HCT116 (cell line): Measurements from ENCODE around the gene NFASC. TPM values are rescaled to one million over a fixed set of nuclear protein-coding genes. Genes with fewer than 3 reads are reported as not detected.

Experiments
- ATAC-seq: fragments of 200-7000 bp; cut with Tn5 transposase; 2 replicates; pipeline ENCODE4 v1.9.1; 2020; ENCODE audit warnings: mild to moderate bottlenecking, moderate library complexity
- BruUV-seq: library from RNA; stranded (reverse); fragments of 400-500 nt; replicated peaks from 2 replicates; lab custom pipeline; 2021; lab: Mats Ljungman, UMichigan
- CTCF ChIA-PET: fragments of 300-600 bp; sonication (Branson Sonifier 250); formaldehyde crosslinking; loops from one replicate; lab custom pipeline; 2021; ENCODE audit warnings: antibody characterized with exemption; lab: Charles Lee
- POLR2A ChIA-PET: fragments of 300-600, 350-600 bp; sonication (Branson Sonifier 250); formaldehyde crosslinking; loops from one replicate; lab custom pipeline; 2021; ENCODE audit warnings: antibody characterized with exemption; lab: Charles Lee
- RAD21 ChIA-PET, 2 experiments: fragments of 300-600 bp; sonication (Branson Sonifier 250); formaldehyde crosslinking; loops; one replicate each; lab custom pipeline; 2023; ENCODE audit warnings: low total read pairs in 2 of 2; ENCODE audit not compliant: uncharacterized antibody in 2 of 2, unreplicated experiment in 2 of 2, low non-redundant PET in 1 of 2; lab: Charles Lee
- DNase-seq: peaks from one replicate; pipeline ENCODE4 v3.0.0-alpha.2; 2010; ENCODE audit warnings: low read depth, low spot score
- H2AFZ ChIP-seq: fragments of 200-600 bp; shearing (Covaris generic), sonication (generic); 2 replicates; pipeline ENCODE4 v1.6.1; 2017; ENCODE audit warnings: low read depth, mixed run types, mixed read lengths, antibody characterized with exemption, low read length; ENCODE audit not compliant: poor library complexity, severe bottlenecking
- H3K27ac ChIP-seq: 2 replicates; pipeline ENCODE4 v1.5.1; 2012; ENCODE audit warnings: low read depth, low read length
- H3K27me3 ChIP-seq: fragments of 200-600 bp; sonication (generic); 2 replicates; pipeline ENCODE4 v1.6.1; 2016; ENCODE audit warnings: mixed run types, low read length, mixed read lengths; ENCODE audit not compliant: insufficient read depth
- H3K36me3 ChIP-seq, 2 experiments: fragments of 200-500 bp in 1 of 2; fragments of 200-600 bp in 1 of 2; sonication (Bioruptor generic) in 1 of 2; sonication (generic) in 1 of 2; 2 replicates each; pipeline versions ENCODE4 v1.5.1 to v1.6.1; 2014 to 2016; ENCODE audit warnings: low read length in 2 of 2, inconsistent platforms in 1 of 2, mixed read lengths in 1 of 2, mixed run types in 1 of 2; ENCODE audit not compliant: insufficient read depth in 2 of 2, control insufficient read depth in 1 of 2
- H3K4me1 ChIP-seq, 2 experiments: fragments of 200-600 bp in 1 of 2; sonication (generic) in 1 of 2; 2 replicates each; pipeline versions ENCODE4 v1.5.1 to v1.6.1; 2012 to 2017; ENCODE audit warnings: low read length in 2 of 2, inconsistent platforms in 1 of 2, mild to moderate bottlenecking in 1 of 2, mixed read lengths in 1 of 2, mixed run types in 1 of 2, moderate library complexity in 1 of 2; ENCODE audit not compliant: insufficient read depth in 2 of 2, control insufficient read depth in 1 of 2
- H3K4me2 ChIP-seq: fragments of 200-600 bp; sonication (generic); 2 replicates; pipeline ENCODE4 v1.6.1; 2017; ENCODE audit warnings: mixed run types, low read length, mixed read lengths
- H3K4me3 ChIP-seq, 2 experiments: fragments of 200-600 bp in 1 of 2; sonication (generic) in 1 of 2; replicated peaks in 1 of 2; 2 replicates each; pipeline ENCODE4 v1.5.1; 2011 to 2016; ENCODE audit warnings: low read length in 2 of 2, control low read depth in 1 of 2, low read depth in 1 of 2, mild to moderate bottlenecking in 1 of 2, mixed read lengths in 1 of 2, mixed run types in 1 of 2
- H3K79me2 ChIP-seq: fragments of 200-600 bp; sonication (generic); 2 replicates; pipeline ENCODE4 v1.6.1; 2017; ENCODE audit warnings: mild to moderate bottlenecking, mixed run types, low read length, moderate library complexity, mixed read lengths; ENCODE audit not compliant: insufficient read depth
- H3K9ac ChIP-seq: fragments of 200-600 bp; sonication (generic); 2 replicates; pipeline ENCODE4 v1.6.1; 2016; ENCODE audit warnings: low read length, mixed read lengths
- H3K9me2 ChIP-seq: fragments of 200-600 bp; sonication (generic), shearing (Covaris generic); 2 replicates; pipeline ENCODE4 v1.6.1; 2017; ENCODE audit warnings: mixed run types, mild to moderate bottlenecking, moderate library complexity; ENCODE audit not compliant: insufficient read depth
- H3K9me3 ChIP-seq, 2 experiments: fragments of 200-500 bp in 1 of 2; fragments of 200-600 bp in 1 of 2; sonication (Bioruptor generic) in 1 of 2; sonication (generic) in 1 of 2; 2 replicates each; pipeline ENCODE4 v1.6.1; 2014 to 2017; ENCODE audit warnings: low read length in 2 of 2, mixed read lengths in 2 of 2, inconsistent platforms in 1 of 2, low read depth in 1 of 2, mild to moderate bottlenecking in 1 of 2, mixed run types in 1 of 2, moderate library complexity in 1 of 2; ENCODE audit not compliant: control insufficient read depth in 1 of 2, insufficient read depth in 1 of 2
- H4K20me1 ChIP-seq: fragments of 200-600 bp; sonication (generic), shearing (Covaris generic); 2 replicates; pipeline ENCODE4 v1.6.1; 2017; ENCODE audit warnings: mixed run types, mild to moderate bottlenecking, moderate library complexity; ENCODE audit not compliant: insufficient read depth
- ATF3 ChIP-seq: IDR thresholded peaks from 2 replicates; pipeline ENCODE4 v1.6.1; 2012
- CEBPB ChIP-seq: IDR thresholded peaks from 2 replicates; pipeline ENCODE4 v1.6.1; 2012; ENCODE audit warnings: low read depth
- CTCF ChIP-seq, 3 experiments: fragments of 200-600 bp in 1 of 3; sonication (generic) in 1 of 3; IDR thresholded peaks in 2 of 3; conservative IDR thresholded peaks in 1 of 3; 2 replicates each; pipeline ENCODE4 v1.5.1; 2012 to 2017; ENCODE audit warnings: low read depth in 2 of 3, low read length in 2 of 3, antibody characterized with exemption in 1 of 3, borderline replicate concordance in 1 of 3, control low read depth in 1 of 3, mild to moderate bottlenecking in 1 of 3, mixed read lengths in 1 of 3, mixed run types in 1 of 3, moderate library complexity in 1 of 3; ENCODE audit not compliant: insufficient read depth in 1 of 3
- EGR1 ChIP-seq: IDR thresholded peaks from 2 replicates; pipeline ENCODE4 v1.6.1; 2012; ENCODE audit warnings: low read depth
- ELF1 ChIP-seq: IDR thresholded peaks from 2 replicates; pipeline ENCODE4 v1.6.1; 2012; ENCODE audit warnings: low read depth, borderline replicate concordance
- EZH2 ChIP-seq: fragments of 200-600 bp; sonication (generic); IDR thresholded peaks from 2 replicates; pipeline ENCODE4 v1.6.1; 2017; ENCODE audit warnings: antibody characterized with exemption, mixed run types
- EZH2phosphoT487 ChIP-seq: fragments of 200-600 bp; IDR thresholded peaks from 2 replicates; pipeline ENCODE4 v1.6.1; 2018; ENCODE audit warnings: antibody characterized with exemption, borderline replicate concordance
- FOSL1 ChIP-seq: IDR thresholded peaks from 2 replicates; pipeline ENCODE4 v1.6.1; 2012; ENCODE audit warnings: low read depth
- JUND ChIP-seq: IDR thresholded peaks from 2 replicates; pipeline ENCODE4 v1.6.1; 2012
- POLR2A ChIP-seq: IDR thresholded peaks from 2 replicates; pipeline ENCODE4 v1.7.0; 2011; ENCODE audit warnings: borderline replicate concordance; ENCODE audit not compliant: insufficient read depth, insufficient read length; ENCODE audit errors: extremely low read depth
- POLR2AphosphoS5 ChIP-seq: IDR thresholded peaks from 2 replicates; pipeline ENCODE4 v1.6.1; 2011; ENCODE audit warnings: mild to moderate bottlenecking, low read depth, low read length, moderate library complexity
- RAD21 ChIP-seq: IDR thresholded peaks from 2 replicates; pipeline ENCODE4 v1.6.1; 2012; ENCODE audit warnings: low read depth, mild to moderate bottlenecking
- SIN3A ChIP-seq: IDR thresholded peaks from 2 replicates; pipeline ENCODE4 v1.6.1; 2012; ENCODE audit warnings: low read depth
- SRF ChIP-seq: IDR thresholded peaks from 2 replicates; pipeline ENCODE4 v1.6.1; 2012; ENCODE audit warnings: low read depth
- TCF7L2 ChIP-seq: IDR thresholded peaks from 2 replicates; pipeline ENCODE4 v1.7.0; 2011; ENCODE audit warnings: borderline replicate concordance, inconsistent platforms; ENCODE audit not compliant: insufficient read depth, insufficient read length; ENCODE audit errors: extremely low read depth
- YY1 ChIP-seq: IDR thresholded peaks from 2 replicates; pipeline ENCODE4 v1.6.1; 2011; ENCODE audit warnings: low read length, low read depth, moderate library complexity, mild to moderate bottlenecking; ENCODE audit not compliant: insufficient replicate concordance; ENCODE audit errors: extremely low read depth
- intact Hi-C: fragments of 100-400 bp; cut with micrococcal nuclease; formaldehyde crosslinking; loops from 2 replicates; pipeline ENCODE4 v1.10.0; 2022
- total RNA-seq: library from RNA; stranded (reverse); gene quantifications from one replicate; pipeline ENCODE4 v1.2.1, GENCODE V29; 2021; ENCODE audit not compliant: unreplicated experiment
- TF ChIP-seq, protein P1 (sequence below): IDR thresholded peaks from 2 replicates; pipeline ENCODE4 v1.6.1; 2012; ENCODE audit warnings: low read depth
- TF ChIP-seq, protein P2 (sequence below): IDR thresholded peaks from 2 replicates; pipeline ENCODE4 v1.6.1; 2011; ENCODE audit warnings: mild to moderate bottlenecking, low read length, moderate library complexity; ENCODE audit not compliant: insufficient replicate concordance; ENCODE audit errors: extremely low read depth
- TF ChIP-seq, protein P3 (sequence below): IDR thresholded peaks from 2 replicates; pipeline ENCODE4 v1.6.1; 2012

The NFASC gene
- total RNA-seq, 1 experiment from 2014 or later: 0.57 TPM

DNA sequence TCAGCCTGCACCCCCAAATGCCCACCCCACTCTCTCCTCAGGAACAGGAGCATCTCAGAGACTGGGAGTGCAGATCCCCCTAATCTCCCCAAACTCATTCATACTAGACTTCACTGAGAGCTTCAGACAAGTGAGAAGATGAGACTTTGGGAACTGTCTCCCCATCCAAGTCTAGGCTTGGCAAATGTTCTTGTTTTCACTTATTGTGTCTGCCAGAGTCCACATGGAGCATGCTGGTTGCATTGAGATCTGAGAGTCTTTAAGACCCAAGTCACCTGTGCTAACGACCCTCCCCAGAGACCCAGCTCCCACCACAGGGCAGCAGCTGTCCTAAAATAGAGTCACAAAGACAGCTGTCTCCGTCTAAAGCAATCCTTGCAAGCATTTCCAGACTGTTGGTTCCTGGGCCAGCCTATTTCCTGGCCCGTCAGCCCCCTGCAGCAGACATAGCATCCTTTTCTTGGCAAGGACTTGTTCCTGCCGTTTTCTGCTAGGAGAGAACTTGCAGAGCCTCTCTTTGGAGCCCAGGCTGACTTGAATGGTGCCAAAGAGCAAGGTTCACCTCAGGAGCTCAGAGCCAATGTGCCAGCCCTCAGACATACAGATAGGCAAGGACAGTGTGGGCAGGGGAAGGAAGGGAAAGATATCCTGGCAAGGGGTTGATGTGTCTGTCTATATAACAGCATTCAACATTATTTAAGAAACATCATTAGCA lies 170.5 kb downstream of the NFASC start:
- intact Hi-C loops: no loop called here
- Histone ChIP-seq H2AFZ (no peak overlapping the region), H3K4me1 (no peaks in the 10 kb centered on the region), H3K27ac (no peak overlapping the region), H3K9ac (no peak overlapping the region), H3K4me2 (no peak overlapping the region), H3K4me3 (no peak overlapping the region), H3K36me3 (no peaks in the 10 kb centered on the region), H3K27me3 (peaks cover 18% of the 10 kb centered on the region; the same call in 1 of the 2 replicates), H3K9me3 (no peaks in the 10 kb centered on the region), H3K9me2 (no peaks in the 10 kb centered on the region), H4K20me1 (no peaks in the 10 kb centered on the region), H3K79me2 (no peaks in the 10 kb centered on the region)
- no TSS peak for BruUV-seq
- CTCF ChIA-PET: no interaction called here
- DNase-seq (no peak), ATAC-seq (no peak)
- POLR2A ChIA-PET: no interaction called here
- RAD21 ChIA-PET: no interaction called here
- TF ChIP-seq JUND: no peak
- no peak for TF ChIP-seq EGR1
- TF ChIP-seq CEBPB: no peak
- TF ChIP-seq, protein P1, sequence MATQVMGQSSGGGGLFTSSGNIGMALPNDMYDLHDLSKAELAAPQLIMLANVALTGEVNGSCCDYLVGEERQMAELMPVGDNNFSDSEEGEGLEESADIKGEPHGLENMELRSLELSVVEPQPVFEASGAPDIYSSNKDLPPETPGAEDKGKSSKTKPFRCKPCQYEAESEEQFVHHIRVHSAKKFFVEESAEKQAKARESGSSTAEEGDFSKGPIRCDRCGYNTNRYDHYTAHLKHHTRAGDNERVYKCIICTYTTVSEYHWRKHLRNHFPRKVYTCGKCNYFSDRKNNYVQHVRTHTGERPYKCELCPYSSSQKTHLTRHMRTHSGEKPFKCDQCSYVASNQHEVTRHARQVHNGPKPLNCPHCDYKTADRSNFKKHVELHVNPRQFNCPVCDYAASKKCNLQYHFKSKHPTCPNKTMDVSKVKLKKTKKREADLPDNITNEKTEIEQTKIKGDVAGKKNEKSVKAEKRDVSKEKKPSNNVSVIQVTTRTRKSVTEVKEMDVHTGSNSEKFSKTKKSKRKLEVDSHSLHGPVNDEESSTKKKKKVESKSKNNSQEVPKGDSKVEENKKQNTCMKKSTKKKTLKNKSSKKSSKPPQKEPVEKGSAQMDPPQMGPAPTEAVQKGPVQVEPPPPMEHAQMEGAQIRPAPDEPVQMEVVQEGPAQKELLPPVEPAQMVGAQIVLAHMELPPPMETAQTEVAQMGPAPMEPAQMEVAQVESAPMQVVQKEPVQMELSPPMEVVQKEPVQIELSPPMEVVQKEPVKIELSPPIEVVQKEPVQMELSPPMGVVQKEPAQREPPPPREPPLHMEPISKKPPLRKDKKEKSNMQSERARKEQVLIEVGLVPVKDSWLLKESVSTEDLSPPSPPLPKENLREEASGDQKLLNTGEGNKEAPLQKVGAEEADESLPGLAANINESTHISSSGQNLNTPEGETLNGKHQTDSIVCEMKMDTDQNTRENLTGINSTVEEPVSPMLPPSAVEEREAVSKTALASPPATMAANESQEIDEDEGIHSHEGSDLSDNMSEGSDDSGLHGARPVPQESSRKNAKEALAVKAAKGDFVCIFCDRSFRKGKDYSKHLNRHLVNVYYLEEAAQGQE: no peak
- TF ChIP-seq, protein P2, sequence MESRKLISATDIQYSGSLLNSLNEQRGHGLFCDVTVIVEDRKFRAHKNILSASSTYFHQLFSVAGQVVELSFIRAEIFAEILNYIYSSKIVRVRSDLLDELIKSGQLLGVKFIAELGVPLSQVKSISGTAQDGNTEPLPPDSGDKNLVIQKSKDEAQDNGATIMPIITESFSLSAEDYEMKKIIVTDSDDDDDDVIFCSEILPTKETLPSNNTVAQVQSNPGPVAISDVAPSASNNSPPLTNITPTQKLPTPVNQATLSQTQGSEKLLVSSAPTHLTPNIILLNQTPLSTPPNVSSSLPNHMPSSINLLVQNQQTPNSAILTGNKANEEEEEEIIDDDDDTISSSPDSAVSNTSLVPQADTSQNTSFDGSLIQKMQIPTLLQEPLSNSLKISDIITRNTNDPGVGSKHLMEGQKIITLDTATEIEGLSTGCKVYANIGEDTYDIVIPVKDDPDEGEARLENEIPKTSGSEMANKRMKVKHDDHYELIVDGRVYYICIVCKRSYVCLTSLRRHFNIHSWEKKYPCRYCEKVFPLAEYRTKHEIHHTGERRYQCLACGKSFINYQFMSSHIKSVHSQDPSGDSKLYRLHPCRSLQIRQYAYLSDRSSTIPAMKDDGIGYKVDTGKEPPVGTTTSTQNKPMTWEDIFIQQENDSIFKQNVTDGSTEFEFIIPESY: no peak
- no peak for TF ChIP-seq ELF1
- no peak for TF ChIP-seq CTCF (IDR thresholded peaks at IDR 0.05 in 2 of 3, conservative IDR thresholded peaks at IDR 0.05 in 1 of 3; ENCODE audit: borderline replicate concordance in 1 of 3, insufficient read depth in 1 of 3, low read depth in 2 of 3, low read length in 2 of 3)
- no peak for TF ChIP-seq POLR2A
- no peak for TF ChIP-seq EZH2phosphoT487
- TF ChIP-seq POLR2AphosphoS5: no peak
- TF ChIP-seq ATF3: no peak
- TF ChIP-seq SIN3A: no peak
- TF ChIP-seq YY1: no peak
- TF ChIP-seq RAD21: no peak
- TF ChIP-seq, protein P3, sequence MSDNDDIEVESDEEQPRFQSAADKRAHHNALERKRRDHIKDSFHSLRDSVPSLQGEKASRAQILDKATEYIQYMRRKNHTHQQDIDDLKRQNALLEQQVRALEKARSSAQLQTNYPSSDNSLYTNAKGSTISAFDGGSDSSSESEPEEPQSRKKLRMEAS: no peak
- no peak for TF ChIP-seq EZH2
- no peak for TF ChIP-seq TCF7L2
- TF ChIP-seq FOSL1: no peak
- TF ChIP-seq SRF: no peak
